ENCODE data around the gene ITPK1.

The ITPK1 gene

GRCh38 chr14:92946847-92947545, 168.7 kb downstream of the ITPK1 start:
- ATAC-seq: no peak
- TF ChIP-seq RARB (CRISPR knock-in tag; IDR thresholded peaks at IDR 0.05): no peak
- no peak for TF ChIP-seq ARNTL (CRISPR knock-in tag; IDR thresholded peaks at IDR 0.05; ENCODE audit: borderline replicate concordance, low read depth)
- no peak for TF ChIP-seq BACH2 (CRISPR knock-in tag; IDR thresholded peaks at IDR 0.05; ENCODE audit: borderline replicate concordance)
- no peak for TF ChIP-seq ZNF565 (CRISPR knock-in tag; conservative IDR thresholded peaks at IDR 0.05; ENCODE audit: low read depth)
- no peak for TF ChIP-seq TSHZ2 (CRISPR knock-in tag; IDR thresholded peaks at IDR 0.05)
- TF ChIP-seq TCF4 (CRISPR knock-in tag; IDR thresholded peaks at IDR 0.05; ENCODE audit: borderline replicate concordance): no peak
- TF ChIP-seq PATZ1 (CRISPR knock-in tag; IDR thresholded peaks at IDR 0.05; ENCODE audit: borderline replicate concordance): no peak
- TF ChIP-seq OSR1 (CRISPR knock-in tag; IDR thresholded peaks at IDR 0.05): no peak
- TF ChIP-seq ESRRG (CRISPR knock-in tag; IDR thresholded peaks at IDR 0.05): no peak
- no peak for TF ChIP-seq ZC3H10 (CRISPR knock-in tag; IDR thresholded peaks at IDR 0.05)

GRCh38 chr14:92945959-92946846, 169.5 kb downstream of the ITPK1 start:
- peak; percentile 46 for ATAC-seq

GRCh38 chr14:92945544-92945943, 170.2 kb downstream of the ITPK1 start:
- TF ChIP-seq RARB (CRISPR knock-in tag; IDR thresholded peaks at IDR 0.05) (no peak), PATZ1 (CRISPR knock-in tag; IDR thresholded peaks at IDR 0.05; ENCODE audit: borderline replicate concordance) (no peak), TCF4 (CRISPR knock-in tag; IDR thresholded peaks at IDR 0.05; ENCODE audit: borderline replicate concordance) (no peak), ZNF565 (CRISPR knock-in tag; conservative IDR thresholded peaks at IDR 0.05; ENCODE audit: low read depth) (no peak), ZFP3 (CRISPR knock-in tag; IDR thresholded peaks at IDR 0.05) (no peak), BACH2 (CRISPR knock-in tag; IDR thresholded peaks at IDR 0.05; ENCODE audit: borderline replicate concordance) (no peak), ZFP30 (CRISPR knock-in tag; IDR thresholded peaks at IDR 0.05) (no peak), OSR1 (CRISPR knock-in tag; IDR thresholded peaks at IDR 0.05) (no peak), ZNF8 (CRISPR knock-in tag; IDR thresholded peaks at IDR 0.05) (no peak), CREB5 (CRISPR knock-in tag; IDR thresholded peaks at IDR 0.05; ENCODE audit: low read depth) (no peak), ISL1 (CRISPR knock-in tag; IDR thresholded peaks at IDR 0.05) (no peak), CSDC2 (CRISPR knock-in tag; IDR thresholded peaks at IDR 0.05) (no peak), TOX (CRISPR knock-in tag; IDR thresholded peaks at IDR 0.05; ENCODE audit: borderline replicate concordance) (no peak), ZC3H10 (CRISPR knock-in tag; IDR thresholded peaks at IDR 0.05) (no peak)
- no peak; the same call in 2 of the 3 replicates for ATAC-seq

More at GRCh38 chr14:92945959-92946846, 169.5 kb downstream of the ITPK1 start:
- TF ChIP-seq POU6F1 (CRISPR knock-in tag; IDR thresholded peaks at IDR 0.05; ENCODE audit: borderline replicate concordance, low read depth): no peak
- TF ChIP-seq TOX (CRISPR knock-in tag; IDR thresholded peaks at IDR 0.05; ENCODE audit: borderline replicate concordance): no peak
- TF ChIP-seq OSR1 (CRISPR knock-in tag; IDR thresholded peaks at IDR 0.05): no peak
- no peak for TF ChIP-seq RARB (CRISPR knock-in tag; IDR thresholded peaks at IDR 0.05)
- TF ChIP-seq ISL1 (CRISPR knock-in tag; IDR thresholded peaks at IDR 0.05): no peak
- TF ChIP-seq ZFP3 (CRISPR knock-in tag; IDR thresholded peaks at IDR 0.05): no peak
- no peak for TF ChIP-seq ARNTL (CRISPR knock-in tag; IDR thresholded peaks at IDR 0.05; ENCODE audit: borderline replicate concordance, low read depth)
- TF ChIP-seq ZNF8 (CRISPR knock-in tag; IDR thresholded peaks at IDR 0.05): no peak
- TF ChIP-seq TCF4 (CRISPR knock-in tag; IDR thresholded peaks at IDR 0.05; ENCODE audit: borderline replicate concordance): no peak
